HEK293T (cell line): Measurements from ENCODE around the gene EIF5AL1.
A peak's percentile ranks its signal among the peaks of the same experiment; 100 is the strongest.
"Not testable (repeated sequence)": the region's sequence is repeated elsewhere in the genome, so short reads cannot be mapped to it uniquely, and the experiment has no call there.

Source experiments
- CTCF ChIA-PET: fragments of 350-600 bp; formaldehyde crosslinking; extraction: SDS; loops from one replicate; lab custom pipeline; 2021; ENCODE audit warnings: antibody characterized with exemption, inconsistent platforms; lab: Yijun Ruan, JAX
- POLR2A ChIA-PET: fragments of 350-600 bp; formaldehyde crosslinking; extraction: SDS; loops from one replicate; lab custom pipeline; 2020; ENCODE audit warnings: antibody characterized with exemption, inconsistent platforms; lab: Yijun Ruan, JAX
- DNase-seq: peaks from one replicate; pipeline ENCODE4 v3.0.0; 2012; ENCODE audit warnings: mixed read lengths; ENCODE audit errors: extremely low spot score
- ARNT ChIP-seq: fragments of 450-650 bp; IDR thresholded peaks from 2 replicates; pipeline ENCODE4 v1.6.1; 2017; ENCODE audit warnings: mild to moderate bottlenecking
- BHLHE40 ChIP-seq: fragments of 450-650 bp; IDR thresholded peaks from 2 replicates; pipeline ENCODE4 v1.6.1; 2016; ENCODE audit warnings: mild to moderate bottlenecking, moderate library complexity, borderline replicate concordance
- CTBP1 ChIP-seq: fragments of 450-650 bp; IDR thresholded peaks from 2 replicates; pipeline ENCODE4 v1.6.1; 2016; ENCODE audit warnings: borderline replicate concordance
- ELF4 ChIP-seq: fragments of 450-650 bp; IDR thresholded peaks from 2 replicates; pipeline ENCODE4 v1.6.1; 2017; ENCODE audit warnings: antibody characterized with exemption
- FOXA1 ChIP-seq: fragments of 450-650 bp; IDR thresholded peaks from 2 replicates; pipeline ENCODE4 v1.6.1; 2016; ENCODE audit warnings: mild to moderate bottlenecking
- FOXK2 ChIP-seq: fragments of 450-650 bp; IDR thresholded peaks from 2 replicates; pipeline ENCODE4 v1.6.1; 2016; ENCODE audit warnings: mild to moderate bottlenecking
- FOXM1 ChIP-seq: fragments of 450-650 bp; IDR thresholded peaks from 2 replicates; pipeline ENCODE4 v1.6.1; 2017; ENCODE audit warnings: mild to moderate bottlenecking, borderline replicate concordance
- HDGF ChIP-seq: fragments of 450-650 bp; IDR thresholded peaks from 2 replicates; pipeline ENCODE4 v1.6.1; 2017; ENCODE audit warnings: antibody characterized with exemption, borderline replicate concordance
- L3MBTL2 ChIP-seq: fragments of 450-650 bp; conservative IDR thresholded peaks from 2 replicates; pipeline ENCODE4 v1.6.1; 2016; ENCODE audit warnings: mild to moderate bottlenecking
- LEF1 ChIP-seq: fragments of 450-650 bp; IDR thresholded peaks from 2 replicates; pipeline ENCODE4 v1.6.1; 2017; ENCODE audit warnings: mild to moderate bottlenecking, borderline replicate concordance
- NFRKB ChIP-seq: fragments of 450-650 bp; IDR thresholded peaks from 2 replicates; pipeline ENCODE4 v1.6.1; 2016; ENCODE audit warnings: mild to moderate bottlenecking, moderate library complexity
- PKNOX1 ChIP-seq: fragments of 450-650 bp; IDR thresholded peaks from 2 replicates; pipeline ENCODE4 v1.6.1; 2016
- SP1 ChIP-seq: fragments of 450-650 bp; IDR thresholded peaks from 2 replicates; pipeline ENCODE4 v1.6.1; 2017
- SUZ12 ChIP-seq: fragments of 450-650 bp; IDR thresholded peaks from 2 replicates; pipeline ENCODE4 v1.6.1; 2016; ENCODE audit warnings: mild to moderate bottlenecking
- TARDBP ChIP-seq: fragments of 450-650 bp; IDR thresholded peaks from 2 replicates; pipeline ENCODE4 v1.6.1; 2016
- ZNF384 ChIP-seq: fragments of 450-650 bp; IDR thresholded peaks from 2 replicates; pipeline ENCODE4 v1.6.1; 2016

EIF5AL1 gene

GRCh38 chr10:79495791-79496190 is 16.5 kb upstream of the EIF5AL1 start:
- CTCF ChIA-PET: interaction anchor here (0.9 to 1.3 kb wide), 2 partner anchors 8 to 121 kb away, joined by 3 to 4 read pairs; no protein-coding TSS in a partner anchor
- no peak for DNase-seq
- no peak for TF ChIP-seq ARNT
- TF ChIP-seq HDGF: no peak
- no peak for TF ChIP-seq FOXM1
- TF ChIP-seq SP1: no peak
- no peak for TF ChIP-seq PKNOX1
- TF ChIP-seq FOXA1: no peak
- TF ChIP-seq FOXK2: no peak
- no peak for TF ChIP-seq NFRKB
- no peak for TF ChIP-seq CTBP1
- no peak for TF ChIP-seq ELF4
- no peak for TF ChIP-seq L3MBTL2
- no peak for TF ChIP-seq BHLHE40
- no peak for TF ChIP-seq SUZ12
- TF ChIP-seq ZNF384: no peak
- no peak for TF ChIP-seq LEF1
- no peak for TF ChIP-seq TARDBP
- POLR2A ChIA-PET: no interaction called here

- TF ChIP-seq TARDBP (no peak), SP1 (no peak), CTBP1 (no peak), ARNT (no peak), FOXK2 (no peak), NFRKB (no peak), HDGF (no peak), PKNOX1 (no peak)
- POLR2A ChIA-PET: no interaction called here
- DNase-seq: no peak
- CTCF ChIA-PET: interaction anchor here (0.9 to 1.3 kb wide), 2 partner anchors 9 to 122 kb away, joined by 3 to 4 read pairs; no protein-coding TSS in a partner anchor
Observed at GRCh38 chr10:79496896-79497295, 15.4 kb upstream of the EIF5AL1 start.

- TF ChIP-seq FOXM1 (no peak), PKNOX1 (no peak), FOXK2 (no peak), BHLHE40 (no peak), ELF4 (no peak), NFRKB (no peak), CTBP1 (no peak), FOXA1 (no peak), ZNF384 (no peak), HDGF (no peak), SUZ12 (no peak), SP1 (no peak), ARNT (no peak), LEF1 (no peak), L3MBTL2 (no peak), TARDBP (no peak)
Observed at GRCh38 chr10:79498291-79498829, 14.0 kb upstream of the EIF5AL1 start.

GRCh38 chr10:79502561-79503309 is 9.6 kb upstream of the EIF5AL1 start:
- POLR2A ChIA-PET: no interaction called here
- peak; percentile 35 for DNase-seq

More at GRCh38 chr10:79498291-79498829, 14.0 kb upstream of the EIF5AL1 start:
- CTCF ChIA-PET: interaction anchor here (0.9 kb wide), 1 partner anchor 124 kb away, joined by 4 read pairs; no protein-coding TSS in a partner anchor
- no peak for DNase-seq
- POLR2A ChIA-PET: no interaction called here

GRCh38 chr10:79503787-79504186 is 8.5 kb upstream of the EIF5AL1 start:
- not testable (repeated sequence) for DNase-seq
- CTCF ChIA-PET: interaction anchor here (1.0 kb wide), 1 partner anchor 36 kb away, joined by 6 read pairs; no protein-coding TSS in a partner anchor

More at GRCh38 chr10:79502561-79503309, 9.6 kb upstream of the EIF5AL1 start:
- TF ChIP-seq LEF1 (no peak), NFRKB (no peak), FOXM1 (no peak), BHLHE40 (no peak), HDGF (no peak), TARDBP (no peak), PKNOX1 (no peak), SUZ12 (no peak), L3MBTL2 (no peak), ELF4 (no peak), FOXA1 (no peak)
- CTCF ChIA-PET: interaction anchor here (0.7 to 1.0 kb wide), 2 partner anchors 35 to 161 kb away, joined by 4 to 6 read pairs; no protein-coding TSS in a partner anchor

GRCh38 chr10:79504483-79504882 is 7.8 kb upstream of the EIF5AL1 start:
- CTCF ChIA-PET, DNase-seq: not testable (repeated sequence)

More at GRCh38 chr10:79503787-79504186, 8.5 kb upstream of the EIF5AL1 start:
- POLR2A ChIA-PET: not testable (repeated sequence)

GRCh38 chr10:79505328-79505727 is 7.0 kb upstream of the EIF5AL1 start:
- DNase-seq, POLR2A ChIA-PET: not testable (repeated sequence)
- CTCF ChIA-PET: interaction anchor here (1.4 kb wide), 1 partner anchor 132 kb away, joined by 3 read pairs; no protein-coding TSS in a partner anchor

More at GRCh38 chr10:79504483-79504882, 7.8 kb upstream of the EIF5AL1 start:
- POLR2A ChIA-PET: not testable (repeated sequence)
